SU-DHL-6 (cell line): Measurements from ENCODE around the gene TMCC3.

Experiments
- CTCF ChIP-seq: fragments of 200-600 bp; sonication (generic); IDR thresholded peaks from one replicate; pipeline ENCODE4 v1.5.1; 2017; ENCODE audit warnings: antibody characterized with exemption, mild to moderate bottlenecking, low read length, moderate library complexity; ENCODE audit not compliant: insufficient read depth, poor library complexity, severe bottlenecking
- EZH2phosphoT487 ChIP-seq: fragments of 200-600 bp; sonication (generic), shearing (Covaris generic); conservative IDR thresholded peaks from 2 replicates; pipeline ENCODE4 v1.6.1; 2018; ENCODE audit warnings: mild to moderate bottlenecking, antibody characterized with exemption, low read length, moderate library complexity, mixed read lengths

GRCh38 chr12:94534278-94534677 is 116.1 kb downstream of the TMCC3 start:
- TF ChIP-seq CTCF = no peak
- TF ChIP-seq EZH2phosphoT487 = no peak
